Activated CD8-positive, alpha-beta memory T cell treated with anti-CD3 and anti-CD28 coated beads, Interleukin-2, amount 50 U/mL, for 24 hours (primary cell): ENCODE data around the gene ARSG.
"Not testable (repeated sequence)": the region's sequence is repeated elsewhere in the genome, so short reads cannot be mapped to it uniquely, and the experiment has no call there.

Experiments used
- DNase-seq: peaks from one replicate; pipeline ENCODE4 v3.0.0-alpha.2; 2020; ENCODE audit errors: extremely low read depth

ARSG gene

GRCh38 chr17:68397108-68397536 lies 105.8 kb downstream of the ARSG start:
- no peak for DNase-seq

GRCh38 chr17:68398691-68399637 lies 107.7 kb downstream of the ARSG start:
- DNase-seq = no peak

- DNase-seq = no peak
Observed at GRCh38 chr17:68399638-68400403, 108.5 kb downstream of the ARSG start.

- DNase-seq = no peak
Observed at GRCh38 chr17:68400404-68400735, 109.1 kb downstream of the ARSG start.

GRCh38 chr17:68401288-68401687 lies 110.0 kb downstream of the ARSG start:
- no peak for DNase-seq

GRCh38 chr17:68403122-68403521 lies 111.8 kb downstream of the ARSG start:
- DNase-seq = no peak

- DNase-seq = not testable (repeated sequence)
Observed at GRCh38 chr17:68403837-68404236, 112.5 kb downstream of the ARSG start.

- DNase-seq = not testable (repeated sequence)
Observed at GRCh38 chr17:68407656-68408055, 116.4 kb downstream of the ARSG start.

GRCh38 chr17:68413597-68414560 lies 122.6 kb downstream of the ARSG start:
- not testable (repeated sequence) for DNase-seq

- DNase-seq = not testable (repeated sequence)
Observed at GRCh38 chr17:68414901-68415300, 123.6 kb downstream of the ARSG start.

GRCh38 chr17:68417317-68417716 lies 126.0 kb downstream of the ARSG start:
- DNase-seq = no peak

GRCh38 chr17:68418876-68419275 lies 127.6 kb downstream of the ARSG start:
- DNase-seq = no peak

- DNase-seq = no peak
Observed at GRCh38 chr17:68420065-68420464, 128.8 kb downstream of the ARSG start.

GRCh38 chr17:68421486-68421885 lies 130.2 kb downstream of the ARSG start:
- no peak for DNase-seq

GRCh38 chr17:68422821-68423220 lies 131.5 kb downstream of the ARSG start:
- DNase-seq = no peak

GRCh38 chr17:68423251-68423650 lies 132.0 kb downstream of the ARSG start:
- DNase-seq = no peak

GRCh38 chr17:68424203-68424602 lies 132.9 kb downstream of the ARSG start:
- DNase-seq = no peak

GRCh38 chr17:68424861-68425260 lies 133.6 kb downstream of the ARSG start:
- DNase-seq = no peak

- no peak for DNase-seq
Observed at GRCh38 chr17:68425979-68426378, 134.7 kb downstream of the ARSG start.

- DNase-seq = no peak
Observed at GRCh38 chr17:68427575-68427974, 136.3 kb downstream of the ARSG start.

- no peak for DNase-seq
Observed at GRCh38 chr17:68428498-68429172, 137.3 kb downstream of the ARSG start.
